Adrenal gland (tissue), 5 donors: Measurements from ENCODE around the gene LRP8.

Experiments used
- CTCF ChIP-seq, 6 experiments: fragments of 450-650 bp in 4 of 6; fragments of 200-600 bp in 2 of 6; sonication (generic) in 1 of 6; IDR thresholded peaks; 1 replicate in 5 of 6; 2 replicates in 1 of 6; pipeline versions ENCODE4 v1.5.1 to v1.8.0; 2016 to 2021; ENCODE audit warnings: antibody characterized with exemption in 6 of 6, mild to moderate bottlenecking in 2 of 6, moderate library complexity in 1 of 6
- POLR2A ChIP-seq, 2 donors: fragments of 450-650 bp; IDR thresholded peaks; one replicate each; pipeline ENCODE4 v1.6.1; 2017; ENCODE audit warnings: antibody characterized with exemption in 2 of 2, mild to moderate bottlenecking in 2 of 2, moderate library complexity in 1 of 2
- donor health status: DM: no; HTN: no; CAD: no.

- TF ChIP-seq CTCF (IDR thresholded peaks at IDR 0.05) (no peak), POLR2A (IDR thresholded peaks at IDR 0.05) (no peak)
These were observed 18.1 kb downstream of the LRP8 start for GRCh38 chr1:53309802-53310201.
